HG02588 (cell line): ENCODE measurements around the gene MCM10.
"Not testable (repeated sequence)": the region's sequence is repeated elsewhere in the genome, so short reads cannot be mapped to it uniquely, and the experiment has no call there.

ENCODE experiments used
- ATAC-seq: cut with Tn5 transposase; IDR thresholded peaks from one replicate; pipeline ENCODE4 v1.9.1; 2021; ENCODE audit warnings: mild to moderate bottlenecking, moderate library complexity; ENCODE audit not compliant: unreplicated experiment

The MCM10 gene

GRCh38 chr10:13219685-13220670 is 58.6 kb downstream of the MCM10 start:
- no peak for ATAC-seq

- ATAC-seq = no peak
Measured at GRCh38 chr10:13221572-13221971, 60.2 kb downstream of the MCM10 start.

GRCh38 chr10:13222151-13222550 is 60.8 kb downstream of the MCM10 start:
- ATAC-seq = no peak

GRCh38 chr10:13222566-13222965 is 61.2 kb downstream of the MCM10 start:
- ATAC-seq = no peak

- no peak for ATAC-seq
Measured at GRCh38 chr10:13223241-13223640, 61.9 kb downstream of the MCM10 start.

- ATAC-seq = no peak
Measured at GRCh38 chr10:13224210-13224995, 63.0 kb downstream of the MCM10 start.

GRCh38 chr10:13225601-13226000 is 64.2 kb downstream of the MCM10 start:
- no peak for ATAC-seq

GRCh38 chr10:13227031-13227430 is 65.7 kb downstream of the MCM10 start:
- no peak for ATAC-seq

- ATAC-seq = no peak
Measured at GRCh38 chr10:13231190-13231589, 69.8 kb downstream of the MCM10 start.

- no peak for ATAC-seq
Measured at GRCh38 chr10:13231808-13232207, 70.5 kb downstream of the MCM10 start.

GRCh38 chr10:13233358-13233757 is 72.0 kb downstream of the MCM10 start:
- no peak for ATAC-seq

- no peak for ATAC-seq
Measured at GRCh38 chr10:13234172-13234571, 72.8 kb downstream of the MCM10 start, which contains the start of gene UCMA. Gene UCMA, minus strand, starts transcription at chr10:13234374. Its CDS starts 116 bp downstream, at chr10:13234258.

GRCh38 chr10:13234736-13235135 is 73.4 kb downstream of the MCM10 start:
- not testable (repeated sequence) for ATAC-seq

GRCh38 chr10:13236638-13237037 is 75.3 kb downstream of the MCM10 start:
- no peak for ATAC-seq

GRCh38 chr10:13238271-13239077 is 77.1 kb downstream of the MCM10 start:
- no peak for ATAC-seq

GRCh38 chr10:13239923-13240322 is 78.6 kb downstream of the MCM10 start:
- no peak for ATAC-seq

GRCh38 chr10:13241613-13242012 is 80.3 kb downstream of the MCM10 start:
- ATAC-seq = no peak

- not testable (repeated sequence) for ATAC-seq
Measured at GRCh38 chr10:13242260-13242659, 80.9 kb downstream of the MCM10 start.

GRCh38 chr10:13247246-13247645 is 85.9 kb downstream of the MCM10 start:
- no peak for ATAC-seq

GRCh38 chr10:13247784-13248183 is 86.4 kb downstream of the MCM10 start:
- no peak for ATAC-seq

- no peak for ATAC-seq
Measured at GRCh38 chr10:13253726-13254125, 92.4 kb downstream of the MCM10 start.
